GM12873 (cell line): Measurements from ENCODE around the gene SYNE3.

Source experiments
- CTCF ChIP-seq: IDR thresholded peaks from 2 replicates; pipeline ENCODE4 v1.5.1; 2012; ENCODE audit warnings: low read depth, mild to moderate bottlenecking, moderate library complexity, low read length, control low read depth; ENCODE audit not compliant: insufficient read depth; ENCODE audit errors: missing control alignments

Gene SYNE3

DNA sequence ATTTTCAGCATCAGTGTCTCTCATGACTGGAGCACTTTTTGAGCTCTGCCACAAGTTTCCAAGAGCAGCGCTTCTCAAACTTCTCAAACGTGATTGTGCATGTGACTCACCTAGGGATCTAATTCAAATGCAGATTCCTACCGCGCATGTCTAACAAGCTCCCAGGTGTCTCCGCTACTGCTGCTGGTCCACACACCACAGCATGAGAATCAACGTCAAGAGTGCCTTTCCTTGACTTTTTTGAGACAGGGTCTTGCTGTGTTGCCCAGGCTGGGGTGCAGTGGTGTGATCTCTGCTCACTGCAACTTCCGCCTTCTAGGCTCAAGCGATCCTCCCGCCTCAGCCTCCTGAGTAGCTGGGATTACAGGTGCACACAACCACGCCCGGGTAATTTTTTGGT, 40.8 kb upstream of the SYNE3 start:
- TF ChIP-seq CTCF = no peak

DNA sequence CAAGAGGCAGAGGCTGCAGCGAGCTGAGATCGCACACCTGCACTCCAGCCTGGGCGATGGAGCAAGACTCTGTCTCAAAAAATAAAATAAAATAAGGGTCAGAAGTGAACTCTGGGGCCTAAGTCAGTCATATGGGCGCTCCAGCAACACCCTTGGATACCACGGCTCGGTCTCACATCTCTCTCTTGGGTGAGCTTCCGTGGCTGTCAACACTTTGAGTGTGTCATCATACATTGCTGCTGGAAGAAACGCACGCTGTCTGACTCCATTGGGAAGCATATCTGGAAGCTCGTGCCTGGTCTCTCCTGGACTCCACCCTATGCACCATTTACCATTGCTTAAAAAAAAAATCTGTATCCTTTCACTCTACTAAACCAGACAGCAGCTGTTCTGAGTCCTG, 38.6 kb upstream of the SYNE3 start:
- no peak for TF ChIP-seq CTCF

DNA sequence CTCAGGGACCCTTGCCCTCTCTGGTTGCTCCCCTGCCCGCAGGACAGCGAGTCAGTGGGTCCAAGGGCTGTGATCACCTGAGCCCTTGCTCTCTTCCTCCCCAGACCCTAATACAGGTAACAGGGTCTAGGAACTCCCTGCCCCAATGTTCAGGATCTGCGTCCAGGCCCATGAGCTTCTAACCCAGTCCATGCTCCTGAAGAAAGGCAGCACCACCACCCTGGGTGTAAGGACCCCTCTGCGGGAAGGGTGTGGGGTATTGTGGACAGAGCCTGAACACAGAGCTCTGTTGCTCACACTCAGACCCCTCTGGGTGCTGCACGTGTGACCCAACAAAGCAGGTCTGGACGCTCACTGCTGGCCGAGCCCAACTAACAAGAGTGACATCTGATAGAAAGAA, 36.7 kb upstream of the SYNE3 start:
- no peak for TF ChIP-seq CTCF

DNA sequence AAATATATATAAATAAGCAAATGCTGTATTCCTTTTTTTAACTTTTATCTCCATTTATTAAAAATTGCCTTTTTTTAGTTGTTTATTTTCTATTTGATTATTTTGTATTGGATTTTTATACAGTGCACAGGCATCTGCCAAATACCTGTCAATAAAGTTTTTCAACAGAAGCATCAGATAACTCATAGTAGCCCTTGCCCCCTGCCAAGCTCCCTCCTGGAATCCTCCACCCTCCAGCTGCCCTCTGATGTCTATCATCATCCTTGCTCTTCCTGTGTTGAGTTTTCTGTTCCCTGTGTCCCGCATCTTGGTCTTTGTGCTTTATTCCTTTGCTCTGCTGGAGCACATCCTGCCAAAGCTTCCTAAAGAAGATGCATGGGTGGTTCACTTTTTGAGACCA, 35.0 kb upstream of the SYNE3 start:
- TF ChIP-seq CTCF = no peak

DNA sequence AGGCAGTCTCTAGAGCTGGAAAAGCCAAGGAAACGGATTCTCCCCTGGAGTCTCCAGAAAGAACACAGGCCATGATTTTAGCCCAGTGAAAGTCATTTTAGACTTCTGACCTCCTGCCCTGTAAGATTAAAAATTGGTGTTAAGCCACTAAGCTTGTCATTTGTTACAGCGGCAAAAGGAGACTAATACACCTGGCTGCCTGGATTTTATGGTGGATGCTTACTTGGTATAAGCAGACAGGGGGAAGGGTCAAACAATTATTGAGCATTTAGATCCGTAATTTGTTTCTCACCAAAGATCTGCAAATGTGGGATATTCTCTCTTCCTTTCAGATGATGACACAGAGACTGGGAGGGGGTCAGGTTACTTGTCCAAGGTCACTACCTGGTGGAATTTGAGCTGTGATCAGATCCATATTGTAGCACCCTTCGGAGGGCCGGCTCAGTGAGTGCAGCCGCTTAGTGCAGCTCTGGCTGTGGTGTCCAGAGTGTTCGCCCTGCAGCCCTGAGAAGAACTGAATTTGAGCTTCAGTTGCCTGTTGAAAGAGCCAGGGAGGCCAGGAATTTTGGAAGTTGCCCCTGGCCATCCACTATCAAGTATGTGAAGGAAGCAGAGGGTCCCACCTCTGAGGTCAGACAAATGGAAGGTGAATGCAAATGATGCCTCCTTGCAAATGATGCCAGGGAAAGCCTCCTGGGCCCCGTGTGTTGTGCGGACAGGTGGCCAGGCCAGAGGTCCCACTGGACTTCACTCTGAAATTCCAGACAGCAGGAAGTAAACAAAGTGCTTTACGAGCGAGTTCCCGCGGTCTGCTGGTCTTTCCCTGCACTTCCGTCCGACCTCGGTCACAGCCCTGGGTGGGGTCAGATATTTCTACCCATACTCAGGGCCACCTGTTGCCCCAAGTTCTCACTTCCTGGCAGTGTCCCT, 33.5 kb upstream of the SYNE3 start:
- TF ChIP-seq CTCF = no peak

GRCh38 chr14:95548328-95548929, 32.0 kb upstream of the SYNE3 start:
- no peak for TF ChIP-seq CTCF

GRCh38 chr14:95547626-95548327, 31.3 kb upstream of the SYNE3 start:
- TF ChIP-seq CTCF = no peak
